GM12864 (cell line): ENCODE measurements around the gene BMAL1.

Experiments
- DNase-seq: peaks from one replicate; pipeline ENCODE4 v3.0.0-alpha.2; 2011; ENCODE audit warnings: low read depth
- H3K4me3 ChIP-seq: 2 replicates; pipeline ENCODE4 v1.5.1; 2011; ENCODE audit warnings: mild to moderate bottlenecking, low read depth, low read length, control low read depth
- TF ChIP-seq, protein P1 (sequence below): IDR thresholded peaks from 2 replicates; pipeline ENCODE4 v1.5.1; 2011; ENCODE audit warnings: low read depth, mild to moderate bottlenecking, moderate library complexity, low read length, control low read depth, inconsistent platforms; ENCODE audit errors: missing control alignments

Gene BMAL1

DNA sequence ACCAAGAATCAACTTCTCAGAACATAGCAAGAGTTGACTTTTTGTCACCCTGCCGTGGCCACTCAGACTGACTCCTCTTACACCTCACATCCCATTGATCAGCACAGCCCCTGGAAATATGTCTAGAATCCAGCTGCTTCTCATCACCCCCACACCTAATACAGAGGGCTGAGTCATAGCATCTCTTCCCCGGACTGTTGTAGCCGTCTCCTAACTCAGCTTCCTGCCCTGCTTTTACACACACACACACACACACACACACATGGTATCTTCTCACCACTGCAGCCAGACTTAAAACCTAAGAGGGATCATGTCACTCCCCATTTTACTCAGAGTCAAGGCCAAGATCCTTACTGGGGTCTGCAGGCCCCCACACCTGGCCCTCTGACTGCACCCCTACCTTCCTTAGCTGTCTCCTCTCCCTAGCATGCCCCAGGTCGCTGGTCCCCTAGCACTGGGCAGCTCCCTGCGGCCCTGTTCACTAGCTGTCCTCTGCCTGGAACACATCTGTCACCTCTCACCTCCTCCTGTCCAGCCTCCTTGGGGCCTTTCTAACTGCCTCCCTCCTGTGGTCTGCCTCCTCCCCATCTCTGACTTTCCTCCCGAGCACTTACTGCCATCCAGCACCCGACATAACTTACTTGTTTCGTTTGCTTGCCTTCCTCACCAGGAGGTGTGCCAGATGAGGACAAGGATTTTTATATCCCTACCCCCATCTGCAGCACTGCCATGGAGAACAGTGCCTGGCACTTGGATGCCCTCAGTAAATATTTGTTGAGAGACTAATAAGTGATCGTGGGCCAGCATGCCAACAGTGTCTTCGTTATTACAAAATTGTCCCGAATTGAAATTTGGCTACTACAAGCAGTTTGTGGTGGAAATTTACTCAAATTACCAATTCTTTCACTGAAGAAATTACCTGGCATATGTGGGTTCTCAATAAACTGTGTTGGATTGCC lies 61.9 kb downstream of the BMAL1 start:
- H3K4me3 ChIP-seq, result no peak overlapping the region
- peak; percentile 50 for DNase-seq
- TF ChIP-seq, protein P1, sequence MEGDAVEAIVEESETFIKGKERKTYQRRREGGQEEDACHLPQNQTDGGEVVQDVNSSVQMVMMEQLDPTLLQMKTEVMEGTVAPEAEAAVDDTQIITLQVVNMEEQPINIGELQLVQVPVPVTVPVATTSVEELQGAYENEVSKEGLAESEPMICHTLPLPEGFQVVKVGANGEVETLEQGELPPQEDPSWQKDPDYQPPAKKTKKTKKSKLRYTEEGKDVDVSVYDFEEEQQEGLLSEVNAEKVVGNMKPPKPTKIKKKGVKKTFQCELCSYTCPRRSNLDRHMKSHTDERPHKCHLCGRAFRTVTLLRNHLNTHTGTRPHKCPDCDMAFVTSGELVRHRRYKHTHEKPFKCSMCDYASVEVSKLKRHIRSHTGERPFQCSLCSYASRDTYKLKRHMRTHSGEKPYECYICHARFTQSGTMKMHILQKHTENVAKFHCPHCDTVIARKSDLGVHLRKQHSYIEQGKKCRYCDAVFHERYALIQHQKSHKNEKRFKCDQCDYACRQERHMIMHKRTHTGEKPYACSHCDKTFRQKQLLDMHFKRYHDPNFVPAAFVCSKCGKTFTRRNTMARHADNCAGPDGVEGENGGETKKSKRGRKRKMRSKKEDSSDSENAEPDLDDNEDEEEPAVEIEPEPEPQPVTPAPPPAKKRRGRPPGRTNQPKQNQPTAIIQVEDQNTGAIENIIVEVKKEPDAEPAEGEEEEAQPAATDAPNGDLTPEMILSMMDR, result no peak

DNA sequence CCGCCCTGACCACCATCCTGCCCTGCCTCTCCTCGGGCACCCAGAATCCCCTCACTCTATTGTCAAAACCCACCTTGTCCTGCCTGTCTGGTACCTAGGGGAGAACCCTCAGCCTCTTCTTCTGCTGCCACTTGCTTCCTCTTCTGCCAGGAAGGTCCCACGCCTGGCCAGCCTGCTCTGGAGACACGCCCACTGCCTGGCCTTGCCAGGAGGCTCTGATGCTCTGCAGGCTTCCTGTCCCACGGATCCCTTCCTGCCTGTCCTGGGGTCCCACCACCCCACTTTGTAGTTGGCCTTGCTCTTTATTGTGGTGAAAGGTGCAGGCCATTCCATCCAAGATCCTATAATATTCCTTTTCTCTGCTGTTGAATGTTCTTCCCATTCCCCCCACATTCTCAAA lies 63.4 kb downstream of the BMAL1 start:
- H3K4me3 ChIP-seq, result no peak overlapping the region
- TF ChIP-seq, protein P1, result no peak
- no peak for DNase-seq

DNA sequence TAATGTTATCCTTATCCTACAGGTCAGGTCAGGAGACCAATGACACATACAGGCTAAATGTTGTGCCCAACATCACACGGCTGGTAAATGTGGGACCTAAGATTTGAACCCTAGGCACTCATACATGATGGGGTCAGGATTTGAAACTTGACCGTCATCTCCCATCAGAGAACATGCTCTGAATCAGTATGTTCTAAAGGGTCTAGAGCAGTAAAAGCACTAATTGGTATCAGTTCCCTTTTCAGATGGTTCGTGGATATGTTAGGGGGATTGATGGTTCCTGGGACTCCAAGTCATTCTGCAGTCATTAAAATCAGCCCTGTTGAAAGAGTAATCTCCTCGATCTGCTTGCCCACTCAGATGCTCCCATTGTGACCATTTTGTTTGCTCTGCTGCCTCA lies 65.5 kb downstream of the BMAL1 start:
- no peak overlapping the region for H3K4me3 ChIP-seq
- TF ChIP-seq, protein P1, result no peak
- no peak for DNase-seq

DNA sequence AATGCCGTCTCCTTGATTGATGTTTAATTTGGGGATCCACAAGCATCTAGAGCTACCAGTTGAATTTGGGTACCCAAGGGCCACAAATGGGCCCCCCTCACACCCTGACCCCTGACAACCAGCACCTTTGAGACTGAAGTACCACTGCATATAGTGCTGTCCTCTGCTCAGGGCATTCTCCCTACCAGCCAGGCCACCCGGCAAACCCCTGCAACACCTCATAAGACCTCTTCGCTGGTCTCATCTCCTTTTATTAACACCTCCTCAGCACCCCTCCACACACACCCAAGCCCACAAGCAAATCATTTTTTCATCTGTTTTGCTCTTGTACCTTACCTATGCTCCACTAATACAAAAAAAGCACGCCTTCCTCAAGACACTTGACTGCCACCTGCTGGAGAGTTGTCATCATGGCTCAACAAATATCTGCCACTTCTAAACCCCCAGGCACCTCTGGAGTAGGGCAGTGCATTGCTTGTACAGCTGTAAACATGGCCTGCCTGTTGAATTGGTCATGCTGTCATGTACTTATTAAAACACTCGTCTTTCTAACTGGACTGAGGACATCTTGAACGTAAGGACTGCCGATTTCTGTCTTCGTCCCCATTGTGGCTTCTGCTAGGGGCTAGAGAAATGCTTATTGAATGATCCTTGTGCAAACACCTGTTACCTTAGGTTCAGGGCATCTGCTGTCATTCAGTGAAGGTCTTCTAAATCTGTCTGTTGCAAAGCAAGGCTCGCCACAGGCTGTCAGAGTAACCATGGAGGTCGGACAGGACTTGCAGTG lies 66.5 kb downstream of the BMAL1 start:
- TF ChIP-seq, protein P1, result peak; percentile 84
- H3K4me3 ChIP-seq, result no peak overlapping the region
- peak; percentile 53 for DNase-seq

DNA sequence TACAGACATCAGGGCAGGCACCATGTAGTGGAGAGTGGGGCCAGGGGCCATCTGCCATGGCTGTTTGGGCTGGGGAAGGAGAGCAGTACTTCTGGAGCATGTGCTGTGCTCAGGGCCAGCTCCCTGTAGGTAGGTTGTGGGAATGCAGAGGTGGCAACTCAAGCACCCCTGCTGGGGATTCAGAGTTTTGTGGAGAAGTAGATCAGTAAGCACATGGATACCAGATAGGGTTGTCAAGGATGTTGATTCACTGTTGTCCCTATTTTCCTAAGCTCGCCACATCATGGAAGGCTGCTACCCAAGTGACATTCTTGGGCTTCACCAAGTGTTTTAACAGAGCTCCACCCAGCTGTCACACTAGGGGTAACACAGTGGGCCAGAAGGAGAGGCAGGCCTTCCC lies 67.2 kb downstream of the BMAL1 start:
- no peak for DNase-seq
- H3K4me3 ChIP-seq, result no peak overlapping the region
- TF ChIP-seq, protein P1, result no peak

DNA sequence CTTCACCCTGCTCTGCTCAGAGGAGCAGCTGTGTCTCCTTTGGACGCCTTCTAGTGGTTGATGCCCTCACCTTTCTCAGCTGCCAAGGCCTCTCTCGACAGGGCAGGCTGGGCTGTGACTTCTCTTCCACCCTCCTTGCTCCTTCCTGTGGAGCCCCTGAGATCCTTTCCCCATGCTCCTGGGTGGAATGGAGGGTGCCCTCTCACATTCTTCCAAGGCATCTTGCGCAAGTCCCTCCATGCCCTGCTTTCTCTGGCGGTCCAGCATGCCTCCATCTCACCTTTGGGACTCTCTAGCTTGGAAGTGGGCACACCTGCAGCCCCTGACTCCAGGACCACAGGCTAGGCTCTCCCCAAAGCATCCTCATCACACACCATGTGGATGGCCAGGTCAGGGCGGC lies 68.9 kb downstream of the BMAL1 start:
- DNase-seq, result no peak
- no peak overlapping the region for H3K4me3 ChIP-seq
- TF ChIP-seq, protein P1, result peak; percentile 36
